Esophagus squamous epithelium (tissue), 5 donors: ENCODE results near the gene C1orf122. TPM values are rescaled to one million over a fixed set of nuclear protein-coding genes. Genes with fewer than 3 reads are reported as not detected.

ENCODE experiments used
- DNase-seq: peaks from one replicate; lab custom pipeline; 2025; lab: John Stamatoyannopoulos, UW
- H3K27ac ChIP-seq, 4 donors: fragments of 200-600 bp; sonication (generic); one replicate each; pipeline ENCODE4 v1.5.1; 2016 to 2019; ENCODE audit warnings: mild to moderate bottlenecking in 1 of 4
- H3K27me3 ChIP-seq, 4 donors: fragments of 200-600 bp; sonication (generic); 1 replicate in 3 of 4; 2 replicates in 1 of 4; pipeline versions ENCODE4 v1.5.1 to v1.6.0; 2017 to 2021; ENCODE audit warnings: antibody characterized with exemption in 1 of 4
- H3K36me3 ChIP-seq, 3 donors: fragments of 200-600 bp; sonication (generic); one replicate each; pipeline ENCODE4 v1.5.1; 2016 to 2019
- H3K4me1 ChIP-seq, 3 donors: fragments of 200-600 bp; sonication (generic); one replicate each; pipeline ENCODE4 v1.5.1; 2017 to 2019
- H3K4me3 ChIP-seq, 4 donors: fragments of 200-600 bp; sonication (generic); 1 replicate in 3 of 4; 2 replicates in 1 of 4; pipeline ENCODE4 v1.5.1; 2016 to 2019; ENCODE audit warnings: mild to moderate bottlenecking in 2 of 4, moderate library complexity in 1 of 4
- H3K9me3 ChIP-seq, 3 donors: fragments of 200-600 bp; sonication (generic); one replicate each; pipeline ENCODE4 v1.5.1; 2016 to 2019
- POLR2A ChIP-seq, 4 donors: fragments of 450-650 bp; IDR thresholded peaks; one replicate each; pipeline ENCODE4 v1.6.1; 2017; ENCODE audit warnings: antibody characterized with exemption in 4 of 4, mild to moderate bottlenecking in 4 of 4, moderate library complexity in 3 of 4
- WGBS, 2 donors: methylation state at CpG; one replicate each; pipeline ENCODE4 v1.1.5; 2018; 5-methylcytosine and 5-hydroxymethylcytosine counted together
- intact Hi-C: fragments of 100-400 bp; cut with DNase I; formaldehyde crosslinking; loops from one replicate; pipeline ENCODE4 v1.15.0; 2022
- total RNA-seq, 4 donors: library from RNA; depleted of rRNA; stranded (reverse); fragments of >200 nt; gene quantifications; one replicate each; pipeline ENCODE4 v1.1.0, GENCODE V29; 2016
- TF ChIP-seq, protein P1 (sequence below), 6 experiments: fragments of 450-650 bp in 4 of 6; fragments of 200-600 bp in 2 of 6; sonication (generic) in 2 of 6; IDR thresholded peaks; one replicate each; pipeline ENCODE4 v1.5.1; 2016 to 2019; ENCODE audit warnings: antibody characterized with exemption in 6 of 6, mild to moderate bottlenecking in 4 of 6, moderate library complexity in 4 of 6
- donor health status: DM: yes; HTN: yes; CAD: no.

C1orf122 gene
- total RNA-seq, 4 donors from 2014 or later = 40.9 to 60.2 (median 52.1) TPM

DNA sequence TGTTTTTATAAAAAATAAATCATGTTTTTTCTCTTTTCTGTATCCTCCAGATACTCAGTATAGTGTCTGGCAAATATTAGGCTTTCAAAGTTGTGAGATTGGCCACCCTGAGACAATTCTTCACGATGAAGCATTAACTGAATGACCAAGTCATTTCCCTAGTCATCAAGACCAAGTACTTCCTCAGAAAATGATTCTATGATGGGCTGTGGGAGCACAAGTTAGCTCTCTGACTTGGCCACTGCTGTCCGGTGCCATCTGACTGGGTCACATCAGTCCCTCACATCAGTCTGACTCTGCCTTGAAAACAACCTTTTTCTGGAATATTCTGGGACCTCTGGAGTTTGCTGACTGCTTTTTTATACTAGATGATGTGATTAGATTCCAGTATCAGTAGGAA, 13.9 kb downstream of the C1orf122 start:
- Histone ChIP-seq H3K4me1 (peaks cover 0 to 23% (median 8%) of the 10 kb centered on the region in 3 donors), H3K4me3 (no peak overlapping the region), H3K27me3 (no peaks in the 10 kb centered on the region), H3K27ac (no peak overlapping the region), H3K36me3 (peaks cover 4 to 95% (median 31%) of the 10 kb centered on the region in 3 donors), H3K9me3 (no peaks in the 10 kb centered on the region)
- no peak for DNase-seq
- TF ChIP-seq, protein P1, sequence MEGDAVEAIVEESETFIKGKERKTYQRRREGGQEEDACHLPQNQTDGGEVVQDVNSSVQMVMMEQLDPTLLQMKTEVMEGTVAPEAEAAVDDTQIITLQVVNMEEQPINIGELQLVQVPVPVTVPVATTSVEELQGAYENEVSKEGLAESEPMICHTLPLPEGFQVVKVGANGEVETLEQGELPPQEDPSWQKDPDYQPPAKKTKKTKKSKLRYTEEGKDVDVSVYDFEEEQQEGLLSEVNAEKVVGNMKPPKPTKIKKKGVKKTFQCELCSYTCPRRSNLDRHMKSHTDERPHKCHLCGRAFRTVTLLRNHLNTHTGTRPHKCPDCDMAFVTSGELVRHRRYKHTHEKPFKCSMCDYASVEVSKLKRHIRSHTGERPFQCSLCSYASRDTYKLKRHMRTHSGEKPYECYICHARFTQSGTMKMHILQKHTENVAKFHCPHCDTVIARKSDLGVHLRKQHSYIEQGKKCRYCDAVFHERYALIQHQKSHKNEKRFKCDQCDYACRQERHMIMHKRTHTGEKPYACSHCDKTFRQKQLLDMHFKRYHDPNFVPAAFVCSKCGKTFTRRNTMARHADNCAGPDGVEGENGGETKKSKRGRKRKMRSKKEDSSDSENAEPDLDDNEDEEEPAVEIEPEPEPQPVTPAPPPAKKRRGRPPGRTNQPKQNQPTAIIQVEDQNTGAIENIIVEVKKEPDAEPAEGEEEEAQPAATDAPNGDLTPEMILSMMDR (IDR thresholded peaks at IDR 0.05) = no peak
- no peak for TF ChIP-seq POLR2A (IDR thresholded peaks at IDR 0.05)
- intact Hi-C loops = no loop called here
- 81 to 93% methylated on average over 2 of the region's 2 CpGs for WGBS, 2 donors

DNA sequence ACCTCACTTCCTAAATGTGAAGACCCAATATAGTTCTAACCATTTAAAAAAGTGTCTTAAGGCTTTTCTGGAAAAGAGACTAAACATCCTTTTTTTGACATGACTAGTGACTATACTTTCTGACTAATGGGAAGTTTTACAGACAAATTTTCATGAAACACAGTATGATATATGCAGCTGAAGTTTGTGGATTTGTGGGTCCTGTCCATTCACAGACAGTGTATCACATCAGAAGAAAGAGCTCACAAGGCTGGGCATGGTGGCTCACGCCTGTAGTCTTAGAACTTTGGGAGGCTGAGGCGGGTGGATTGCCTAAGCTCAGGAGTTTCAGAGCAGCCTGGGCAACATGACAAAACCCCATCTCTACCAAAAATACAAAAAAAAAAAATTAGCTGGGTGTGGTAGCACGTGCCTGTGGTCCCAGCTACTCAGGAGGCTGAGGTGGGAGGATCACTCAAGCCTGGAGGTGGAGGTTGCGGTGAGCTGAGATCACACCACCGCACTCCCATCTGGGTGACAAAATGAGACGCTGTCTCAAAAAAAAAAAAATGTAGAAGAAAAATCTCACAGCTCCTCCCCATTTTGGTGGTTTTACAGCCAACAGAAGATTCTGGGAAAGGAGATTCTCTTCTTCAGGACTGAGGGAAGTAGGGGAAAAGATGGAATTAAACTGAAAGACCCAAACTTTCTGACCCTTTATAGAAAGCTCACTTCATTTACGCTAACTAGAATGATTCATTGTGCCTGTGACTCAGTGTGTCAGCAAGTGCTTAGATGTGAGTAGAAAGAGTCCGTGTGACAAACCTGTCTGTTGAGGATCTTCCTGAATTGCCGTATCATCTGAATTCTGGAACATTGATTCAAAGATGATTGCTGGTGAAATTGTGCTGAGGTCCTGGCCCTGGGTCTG, 15.6 kb downstream of the C1orf122 start:
- peaks cover 4 to 91% (median 23%) of the 10 kb centered on the region in 3 donors for H3K36me3 ChIP-seq
- H3K4me3 ChIP-seq = no peak overlapping the region
- no peak for TF ChIP-seq POLR2A (IDR thresholded peaks at IDR 0.05)
- TF ChIP-seq, protein P1 (IDR thresholded peaks at IDR 0.05) = no peak
- DNase-seq = no peak
- H3K27ac ChIP-seq = peak overlapping the region in 2 of 4 donors; percentile 17 to 52
- WGBS, 2 donors = 66 to 78% methylated on average over 9 of the region's 9 CpGs
- H3K9me3 ChIP-seq = no peaks in the 10 kb centered on the region
- peaks cover 0 to 11% (median 0%) of the 10 kb centered on the region in 3 donors for H3K4me1 ChIP-seq
- H3K27me3 ChIP-seq = no peaks in the 10 kb centered on the region
- intact Hi-C loops = no loop called here

DNA sequence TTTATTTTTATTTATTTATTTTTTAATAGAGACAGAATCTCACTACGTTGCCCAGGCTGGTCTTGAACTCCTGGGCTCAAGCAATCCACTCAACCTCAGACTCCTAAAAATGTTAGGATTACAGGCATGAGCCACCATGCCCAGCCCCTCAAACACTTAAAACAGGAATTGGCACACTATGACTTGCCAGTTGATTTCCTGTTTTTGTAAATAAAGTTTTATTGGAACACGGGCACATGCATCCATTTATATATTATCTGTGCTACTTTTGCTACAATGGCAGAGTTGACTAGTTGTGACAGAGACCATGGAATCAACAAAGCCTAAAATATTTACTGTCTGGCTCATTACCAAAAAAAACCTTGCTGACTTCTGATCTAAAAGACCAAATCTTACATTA, 16.4 kb downstream of the C1orf122 start:
- TF ChIP-seq, protein P1 (IDR thresholded peaks at IDR 0.05) = no peak
- TF ChIP-seq POLR2A (IDR thresholded peaks at IDR 0.05) = no peak
- H3K36me3 ChIP-seq = peaks cover 4 to 91% (median 23%) of the 10 kb centered on the region in 3 donors
- 77 to 87% methylated on average over 2 of the region's 2 CpGs for WGBS, 2 donors
- peaks cover 0 to 19% (median 0%) of the 10 kb centered on the region in 3 donors for H3K4me1 ChIP-seq
- no peaks in the 10 kb centered on the region for H3K27me3 ChIP-seq
- intact Hi-C loops = no loop called here
- no peaks in the 10 kb centered on the region for H3K9me3 ChIP-seq
- H3K27ac ChIP-seq = peak overlapping the region in 1 of 4 donors; percentile 17
- DNase-seq = no peak
- H3K4me3 ChIP-seq = no peak overlapping the region

DNA sequence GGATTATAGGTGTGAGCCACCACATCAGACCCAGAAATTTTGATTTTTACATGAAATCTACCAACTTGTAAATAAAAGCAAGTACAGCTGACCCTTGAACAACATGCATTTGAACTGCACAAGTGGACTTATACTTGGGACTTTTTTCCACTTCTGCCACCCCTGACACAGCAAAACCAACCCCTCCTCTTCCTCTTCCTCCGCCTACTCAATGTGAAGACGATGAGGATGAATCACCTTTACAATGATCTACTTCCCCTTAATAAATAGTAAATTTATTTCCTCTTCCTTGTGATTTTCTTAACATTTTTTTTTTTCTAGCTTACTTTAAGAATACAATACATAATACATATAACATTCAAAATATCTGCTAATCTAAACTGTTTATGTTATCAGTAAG, 17.9 kb downstream of the C1orf122 start:
- Histone ChIP-seq H3K9me3 (no peaks in the 10 kb centered on the region), H3K27ac (peak overlapping the region in 3 of 4 donors; percentile 26 to 47 (median 35)), H3K36me3 (peaks cover 4 to 93% (median 23%) of the 10 kb centered on the region in 3 donors), H3K4me3 (no peak overlapping the region), H3K27me3 (no peaks in the 10 kb centered on the region), H3K4me1 (peaks cover 0 to 20% (median 0%) of the 10 kb centered on the region in 3 donors)
- TF ChIP-seq, protein P1 (IDR thresholded peaks at IDR 0.05) = no peak
- no peak for TF ChIP-seq POLR2A (IDR thresholded peaks at IDR 0.05)
- intact Hi-C loops = no loop called here
- 22 to 33% methylated on average over 2 of the region's 2 CpGs for WGBS, 2 donors
- no peak for DNase-seq
